GM18951 (cell line): ENCODE measurements around the gene SLC1A1.
"Not testable (repeated sequence)": the region's sequence is repeated elsewhere in the genome, so short reads cannot be mapped to it uniquely, and the experiment has no call there.

Source experiments
- POLR2A ChIP-seq: IDR thresholded peaks from 4 replicates; pipeline ENCODE4 v1.6.1; 2011; ENCODE audit warnings: mild to moderate bottlenecking; ENCODE audit not compliant: insufficient read length, insufficient read depth; ENCODE audit errors: extremely low read depth
- in situ Hi-C: fragments of 300-500 bp; cut with MboI; formaldehyde crosslinking; loops from one replicate; pipeline ENCODE4 v1.12.0; 2022; ENCODE audit warnings: low sequenced_read_pairs, mixed read lengths, inconsistent platforms; ENCODE audit not compliant: unreplicated experiment

SLC1A1 gene

DNA sequence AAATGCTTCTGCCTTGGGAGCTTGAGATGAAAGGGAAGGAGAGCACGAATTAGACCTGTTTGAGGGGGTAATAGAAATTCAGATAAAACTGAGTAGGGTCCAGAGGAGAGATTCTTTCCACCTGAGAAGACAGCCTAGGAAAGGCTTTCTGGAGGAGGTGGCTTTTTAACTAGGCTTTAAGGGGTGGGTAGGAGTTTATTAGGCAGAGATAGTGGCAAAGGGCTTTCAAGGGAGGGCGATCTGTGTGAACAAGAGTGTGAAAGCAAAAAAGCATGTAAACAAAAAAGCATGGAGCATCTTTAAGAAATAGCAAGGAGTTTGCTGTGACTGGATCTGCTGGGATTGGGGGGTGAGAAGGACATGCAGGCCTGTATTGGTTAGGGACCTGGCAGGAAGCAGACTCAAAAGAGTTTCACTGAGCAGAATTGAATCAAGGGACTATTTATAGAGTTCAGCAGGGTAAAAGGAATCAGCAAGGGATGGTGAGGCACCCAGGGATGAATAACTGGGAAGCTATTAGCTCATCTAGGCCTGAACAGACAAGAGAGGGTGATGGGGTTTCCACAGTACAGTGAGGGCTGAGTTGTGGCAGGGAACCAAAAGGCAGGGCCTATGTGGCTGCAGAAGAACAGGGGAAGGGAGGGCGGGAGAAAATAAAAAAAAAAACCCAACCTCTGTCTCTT lies 18.8 kb downstream of the SLC1A1 start:
- TF ChIP-seq POLR2A: no peak
- in situ Hi-C loops: no loop called here

DNA sequence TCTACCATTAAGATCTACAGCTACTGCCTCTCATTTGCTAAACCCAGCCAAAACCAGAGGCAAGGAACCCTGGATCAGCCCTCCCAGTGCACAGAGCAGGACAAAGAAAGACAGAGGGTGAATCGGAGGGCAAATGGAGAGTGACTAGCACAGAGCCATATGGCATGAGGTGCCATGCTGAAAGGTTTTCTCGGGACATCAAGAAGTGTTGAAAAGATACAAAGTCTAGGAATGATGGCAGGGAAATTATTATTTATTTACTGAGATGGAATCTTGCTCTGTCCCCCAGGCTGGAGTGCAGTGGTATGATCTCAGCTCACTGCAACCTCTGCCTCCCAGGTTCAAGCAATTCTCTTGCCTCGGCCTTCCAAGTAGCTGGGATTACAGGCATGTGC lies 19.3 kb downstream of the SLC1A1 start:
- in situ Hi-C loops: no loop called here
- no peak for TF ChIP-seq POLR2A

DNA sequence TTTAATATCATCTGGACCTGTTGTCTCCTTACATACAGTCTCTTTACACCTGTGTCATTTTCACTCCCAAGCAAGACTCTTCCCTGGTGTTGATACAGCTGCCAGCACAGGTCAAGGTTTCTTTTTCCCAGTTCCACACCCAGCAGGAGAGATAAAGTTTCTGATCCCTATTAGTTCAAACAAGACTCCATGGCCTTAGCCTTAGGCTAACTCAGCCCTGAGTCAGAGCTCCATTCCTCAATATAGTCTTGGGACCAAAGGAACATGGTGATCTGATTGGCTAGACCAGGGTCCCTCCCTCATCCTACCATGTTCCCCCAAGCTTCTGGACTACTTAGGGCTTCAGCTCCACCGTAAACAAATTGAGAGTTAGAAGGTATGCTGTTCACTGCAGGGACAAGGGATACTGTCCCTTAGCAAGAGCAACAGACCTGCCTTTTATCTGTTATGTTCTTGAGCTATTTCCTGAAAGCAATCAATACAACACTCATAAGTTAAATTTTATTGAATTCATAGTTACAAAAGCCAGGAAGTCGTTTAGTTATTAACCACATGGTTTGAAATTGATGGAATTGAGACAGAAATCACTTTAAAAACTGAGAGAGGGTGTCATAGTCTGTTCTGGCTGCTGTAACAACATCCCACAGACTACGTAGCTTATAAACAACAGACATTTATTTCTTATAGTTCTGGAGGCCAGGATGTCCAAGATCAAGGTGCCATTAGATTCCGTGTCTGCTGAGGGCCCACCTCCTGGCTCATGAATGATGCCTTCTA lies 20.5 kb downstream of the SLC1A1 start:
- in situ Hi-C loops: no loop called here

GRCh38 chr9:4514252-4515128 lies 24.2 kb downstream of the SLC1A1 start:
- TF ChIP-seq POLR2A: no peak
- in situ Hi-C loops: no loop called here

More for the DNA sequence above, 20.5 kb downstream of the SLC1A1 start:
- TF ChIP-seq POLR2A: no peak

DNA sequence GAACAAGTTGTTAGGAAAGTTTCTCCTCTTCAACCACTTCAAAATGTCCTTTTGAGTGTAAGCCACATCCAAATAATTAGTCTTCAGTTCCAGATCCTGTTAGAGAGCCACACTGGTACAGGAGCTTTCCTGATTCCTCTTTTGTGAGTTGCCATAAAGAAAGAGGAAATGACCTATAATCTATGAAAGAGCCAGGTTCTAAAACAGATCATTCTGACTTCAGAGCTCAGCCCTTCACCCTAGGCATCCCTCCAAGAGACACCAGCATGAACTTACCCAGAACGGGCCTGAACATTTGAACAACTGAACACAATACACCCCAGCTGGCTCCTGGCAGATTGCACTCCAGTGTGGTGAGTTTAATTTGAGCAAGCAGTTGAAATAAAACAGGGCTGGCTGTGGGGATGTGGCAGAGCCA lies 25.7 kb downstream of the SLC1A1 start:
- in situ Hi-C loops: no loop called here

GRCh38 chr9:4517274-4517673 lies 27.0 kb downstream of the SLC1A1 start:
- TF ChIP-seq POLR2A: no peak
- in situ Hi-C loops: no loop called here

More for the DNA sequence above, 25.7 kb downstream of the SLC1A1 start:
- no peak for TF ChIP-seq POLR2A

GRCh38 chr9:4519604-4520003 lies 29.3 kb downstream of the SLC1A1 start:
- in situ Hi-C loops: no loop called here
- TF ChIP-seq POLR2A: no peak

DNA sequence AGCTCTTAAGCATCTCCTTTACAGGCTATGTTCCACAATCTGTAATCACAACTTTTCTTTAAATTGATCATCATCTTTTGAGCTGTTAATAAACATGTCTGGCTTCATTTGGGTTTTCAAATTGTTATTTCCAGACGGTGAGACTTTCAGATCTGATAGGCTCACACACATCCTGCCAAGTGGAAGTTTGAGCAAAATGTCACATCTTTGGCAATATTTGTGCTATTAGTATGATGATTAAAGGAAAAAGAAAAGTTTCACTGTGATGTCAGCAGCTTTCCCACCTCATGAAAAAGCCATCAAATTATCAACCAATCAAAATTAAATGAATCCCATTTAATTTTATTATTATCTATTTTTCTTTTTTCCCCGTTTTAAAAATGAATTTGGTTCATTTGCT lies 29.8 kb downstream of the SLC1A1 start:
- TF ChIP-seq POLR2A: no peak
- in situ Hi-C loops: no loop called here

DNA sequence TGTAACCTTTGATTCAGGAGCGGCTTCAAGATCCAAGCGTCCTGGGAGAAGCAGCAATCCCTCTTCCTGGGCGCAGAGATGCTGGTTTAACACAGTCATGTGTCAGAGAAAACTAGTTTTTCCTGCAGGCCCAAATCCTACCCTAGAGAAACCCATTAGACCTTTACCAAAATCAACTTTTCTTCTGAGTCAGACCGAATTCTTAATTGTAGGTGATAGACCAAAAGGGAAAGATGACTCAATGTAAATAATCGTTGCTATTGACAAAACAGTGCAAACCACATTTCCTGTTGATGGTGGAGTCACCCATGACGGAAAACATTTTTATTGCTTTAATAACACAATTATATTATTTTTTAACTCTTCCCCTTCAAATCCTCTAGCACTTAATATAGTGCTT lies 40.1 kb downstream of the SLC1A1 start:
- no peak for TF ChIP-seq POLR2A
- in situ Hi-C loops: no loop called here

DNA sequence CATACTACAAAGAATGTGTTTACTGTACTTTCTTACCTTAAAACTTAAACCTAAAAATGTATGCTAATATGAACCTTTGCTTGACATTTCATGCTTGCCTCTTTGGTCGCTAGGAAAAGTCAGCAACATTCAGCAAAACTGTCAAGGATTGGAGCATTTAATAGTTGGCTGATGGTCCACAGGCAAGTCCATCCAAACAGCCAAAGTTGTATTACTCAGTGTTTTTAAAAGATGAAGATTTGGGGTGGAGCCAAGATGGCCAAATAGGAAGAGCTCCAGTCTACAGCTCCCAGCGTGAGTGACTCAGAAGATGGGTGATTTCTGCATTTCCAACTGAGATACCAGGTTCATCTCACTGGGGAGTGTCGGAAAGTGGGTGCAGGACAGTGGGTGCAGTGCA lies 40.6 kb downstream of the SLC1A1 start:
- in situ Hi-C loops: not testable (repeated sequence)

DNA sequence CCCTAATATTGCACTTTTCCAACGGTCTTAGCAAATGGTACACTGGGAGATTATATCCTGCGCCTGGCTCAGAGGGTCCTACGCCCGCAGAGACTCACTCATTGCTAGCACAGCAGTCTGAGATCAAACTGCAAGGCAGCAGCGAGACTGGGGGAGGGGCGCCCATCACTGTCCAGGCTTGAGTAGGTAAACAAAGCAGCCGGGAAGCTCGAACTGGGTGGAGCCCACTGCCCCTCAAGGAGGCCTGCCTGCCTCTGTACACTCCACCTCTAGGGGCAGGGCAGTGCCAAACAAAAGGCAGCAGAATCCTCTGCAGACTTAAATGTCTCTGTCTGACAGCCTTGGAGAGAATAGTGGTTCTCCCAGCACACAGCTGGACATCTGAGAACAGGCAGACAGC lies 41.1 kb downstream of the SLC1A1 start:
- in situ Hi-C loops: not testable (repeated sequence)

GRCh38 chr9:4533881-4534280 lies 43.6 kb downstream of the SLC1A1 start:
- in situ Hi-C loops: not testable (repeated sequence)

DNA sequence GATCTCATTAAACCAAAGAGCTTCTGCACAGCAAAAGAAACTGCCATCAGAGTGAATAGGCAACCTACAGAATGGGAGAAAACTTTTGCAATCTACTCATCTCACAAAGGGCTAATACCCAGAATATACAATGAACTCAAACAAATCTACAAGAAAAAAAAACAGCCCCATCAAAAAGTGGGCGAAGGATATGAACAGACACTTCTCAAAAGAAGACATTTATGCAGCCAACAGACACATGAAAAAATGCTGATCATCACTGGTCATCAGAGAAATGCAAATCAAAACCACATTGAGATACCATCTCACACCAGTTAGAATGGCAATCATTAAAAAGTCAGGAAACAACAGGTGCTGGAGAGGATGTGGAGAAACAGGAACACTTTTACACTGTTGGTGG lies 45.9 kb downstream of the SLC1A1 start:
- in situ Hi-C loops: not testable (repeated sequence)

DNA sequence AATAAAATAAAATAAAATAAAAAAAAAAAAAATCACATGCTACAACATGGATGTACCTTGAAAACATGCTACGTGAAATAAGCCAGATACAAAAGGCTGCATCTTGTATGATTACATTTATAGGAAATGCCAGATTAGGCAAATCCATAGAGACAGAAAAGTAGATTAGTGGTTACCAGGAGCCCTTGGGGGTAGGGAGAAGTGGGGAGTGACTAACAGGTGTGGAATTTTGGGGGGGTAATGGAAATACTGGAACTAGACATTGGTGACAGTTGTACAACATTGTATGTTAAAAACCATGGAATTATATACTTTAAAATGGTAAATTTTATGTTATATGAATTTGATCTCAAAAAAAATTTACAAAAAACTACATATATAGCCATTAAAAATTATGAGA lies 47.3 kb downstream of the SLC1A1 start:
- no peak for TF ChIP-seq POLR2A
- in situ Hi-C loops: no loop called here
